A549 (cell line): ENCODE results near the gene CBARP.

Experiments
- CEBPB ChIP-seq, 2 experiments: fragments of >200 bp in 1 of 2; sonication (Bioruptor Twin) in 1 of 2; formaldehyde crosslinking in 1 of 2; IDR thresholded peaks; 2 replicates each; pipeline ENCODE4 v1.6.1; 2012 to 2016
- CHD2 ChIP-seq: fragments of 150-350 bp; IDR thresholded peaks from 2 replicates; pipeline ENCODE4 v1.6.1; 2014; ENCODE audit warnings: low read length; ENCODE audit not compliant: partially characterized antibody
- JUN ChIP-seq, 2 experiments: fragments of >200 bp; sonication (Bioruptor Twin); formaldehyde crosslinking; IDR thresholded peaks; 2 replicates in 1 of 2; 3 replicates in 1 of 2; pipeline ENCODE4 v1.6.1; 2016 to 2017
- MAFK ChIP-seq: fragments of 450-650 bp; IDR thresholded peaks from 2 replicates; pipeline ENCODE4 v1.6.1; 2014; ENCODE audit not compliant: partially characterized antibody
- MYC ChIP-seq: IDR thresholded peaks from 2 replicates; pipeline ENCODE4 v1.6.1; 2012; ENCODE audit warnings: mild to moderate bottlenecking, inconsistent platforms, low read length, improper control_type of control experiment, borderline replicate concordance
- NPAS2 ChIP-seq: fragments of 250-450 bp; sonication (Bioruptor Pico); IDR thresholded peaks from 2 replicates; pipeline ENCODE4 v1.8.0; 2022; ENCODE audit warnings: mild to moderate bottlenecking, moderate library complexity, borderline replicate concordance
- POLR2A ChIP-seq: IDR thresholded peaks from 2 replicates; pipeline ENCODE4 v1.6.1; 2012; ENCODE audit warnings: mild to moderate bottlenecking, low read length
- RAD21 ChIP-seq, 2 experiments: fragments of >200 bp in 1 of 2; sonication (Bioruptor Twin) in 1 of 2; formaldehyde crosslinking in 1 of 2; IDR thresholded peaks in 1 of 2; conservative IDR thresholded peaks in 1 of 2; 2 replicates in 1 of 2; 3 replicates in 1 of 2; pipeline ENCODE4 v1.6.1; 2012 to 2018; ENCODE audit warnings: inconsistent platforms in 1 of 2
- SMC3 ChIP-seq: fragments of >200 bp; sonication (Bioruptor Twin); formaldehyde crosslinking; IDR thresholded peaks from 3 replicates; pipeline ENCODE4 v1.6.1; 2018; ENCODE audit warnings: inconsistent platforms
- TP53 ChIP-seq: fragments of 250-450 bp; sonication (Bioruptor Pico); IDR thresholded peaks from 2 replicates; pipeline ENCODE4 v1.5.0; 2021; ENCODE audit warnings: mild to moderate bottlenecking, moderate library complexity
- ZFP36 ChIP-seq: fragments of 450-650 bp; IDR thresholded peaks from 2 replicates; pipeline ENCODE4 v1.6.1; 2014; ENCODE audit warnings: borderline replicate concordance; ENCODE audit not compliant: partially characterized antibody
- TF ChIP-seq, protein P1 (sequence below): fragments of >200 bp; sonication (Bioruptor Twin); formaldehyde crosslinking; IDR thresholded peaks from 3 replicates; pipeline ENCODE4 v1.5.1; 2016
- TF ChIP-seq, protein P2 (sequence below): fragments of 450-650 bp; IDR thresholded peaks from 2 replicates; pipeline ENCODE4 v1.6.1; 2014; ENCODE audit warnings: antibody characterized with exemption
- TF ChIP-seq, protein P3 (sequence below): IDR thresholded peaks from 2 replicates; pipeline ENCODE4 v1.6.1; 2012

DNA sequence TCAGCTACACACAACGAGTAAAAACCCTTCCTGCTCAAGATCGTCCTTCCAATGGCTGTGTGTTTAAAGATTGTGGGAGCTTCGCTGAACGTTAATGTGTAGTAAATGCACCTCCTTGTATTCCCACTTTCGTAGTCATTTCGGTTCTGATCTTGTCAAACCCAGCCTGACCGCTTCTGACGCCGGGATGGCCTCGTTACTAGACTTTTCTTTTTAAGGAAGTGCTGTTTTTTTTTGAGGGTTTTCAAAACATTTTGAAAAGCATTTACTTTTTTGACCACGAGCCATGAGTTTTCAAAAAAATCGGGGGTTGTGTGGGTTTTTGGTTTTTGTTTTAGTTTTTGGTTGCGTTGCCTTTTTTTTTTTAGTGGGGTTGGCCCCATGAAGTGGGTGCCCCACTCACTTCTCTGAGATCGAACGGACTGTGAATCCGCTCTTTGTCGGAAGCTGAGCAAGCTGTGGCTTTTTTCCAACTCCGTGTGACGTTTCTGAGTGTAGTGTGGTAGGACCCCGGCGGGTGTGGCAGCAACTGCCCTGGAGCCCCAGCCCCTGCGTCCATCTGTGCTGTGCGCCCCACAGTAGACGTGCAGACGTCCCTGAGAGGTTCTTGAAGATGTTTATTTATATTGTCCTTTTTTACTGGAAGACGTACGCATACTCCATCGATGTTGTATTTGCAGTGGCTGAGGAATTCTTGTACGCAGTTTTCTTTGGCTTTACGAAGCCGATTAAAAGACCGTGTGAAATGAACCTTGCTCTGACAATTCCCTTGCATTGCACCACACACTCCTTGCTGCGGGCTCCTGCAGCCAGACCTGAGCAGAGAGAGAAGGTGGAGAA lies 34.8 kb upstream of the CBARP start:
- TF ChIP-seq, protein P1, sequence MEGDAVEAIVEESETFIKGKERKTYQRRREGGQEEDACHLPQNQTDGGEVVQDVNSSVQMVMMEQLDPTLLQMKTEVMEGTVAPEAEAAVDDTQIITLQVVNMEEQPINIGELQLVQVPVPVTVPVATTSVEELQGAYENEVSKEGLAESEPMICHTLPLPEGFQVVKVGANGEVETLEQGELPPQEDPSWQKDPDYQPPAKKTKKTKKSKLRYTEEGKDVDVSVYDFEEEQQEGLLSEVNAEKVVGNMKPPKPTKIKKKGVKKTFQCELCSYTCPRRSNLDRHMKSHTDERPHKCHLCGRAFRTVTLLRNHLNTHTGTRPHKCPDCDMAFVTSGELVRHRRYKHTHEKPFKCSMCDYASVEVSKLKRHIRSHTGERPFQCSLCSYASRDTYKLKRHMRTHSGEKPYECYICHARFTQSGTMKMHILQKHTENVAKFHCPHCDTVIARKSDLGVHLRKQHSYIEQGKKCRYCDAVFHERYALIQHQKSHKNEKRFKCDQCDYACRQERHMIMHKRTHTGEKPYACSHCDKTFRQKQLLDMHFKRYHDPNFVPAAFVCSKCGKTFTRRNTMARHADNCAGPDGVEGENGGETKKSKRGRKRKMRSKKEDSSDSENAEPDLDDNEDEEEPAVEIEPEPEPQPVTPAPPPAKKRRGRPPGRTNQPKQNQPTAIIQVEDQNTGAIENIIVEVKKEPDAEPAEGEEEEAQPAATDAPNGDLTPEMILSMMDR, result no peak
- TF ChIP-seq NPAS2 (CRISPR knock-in tag) (no peak), JUN (IDR thresholded peaks at IDR 0.05) (0 out of 5 replicates have a peak, but pooled peaks of 1 of the 2 experiments have one; percentile 17), ZFP36 (no peak), MAFK (no peak), POLR2A (no peak), CHD2 (no peak), CEBPB (IDR thresholded peaks at IDR 0.05) (no peak), SMC3 (no peak), RAD21 (conservative IDR thresholded peaks at IDR 0.05 in 1 of 2, IDR thresholded peaks at IDR 0.05 in 1 of 2) (no peak), MYC (no peak), TP53 (CRISPR knock-in tag) (no peak)
- TF ChIP-seq, protein P2, sequence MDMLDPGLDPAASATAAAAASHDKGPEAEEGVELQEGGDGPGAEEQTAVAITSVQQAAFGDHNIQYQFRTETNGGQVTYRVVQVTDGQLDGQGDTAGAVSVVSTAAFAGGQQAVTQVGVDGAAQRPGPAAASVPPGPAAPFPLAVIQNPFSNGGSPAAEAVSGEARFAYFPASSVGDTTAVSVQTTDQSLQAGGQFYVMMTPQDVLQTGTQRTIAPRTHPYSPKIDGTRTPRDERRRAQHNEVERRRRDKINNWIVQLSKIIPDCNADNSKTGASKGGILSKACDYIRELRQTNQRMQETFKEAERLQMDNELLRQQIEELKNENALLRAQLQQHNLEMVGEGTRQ, result no peak
- TF ChIP-seq, protein P3, sequence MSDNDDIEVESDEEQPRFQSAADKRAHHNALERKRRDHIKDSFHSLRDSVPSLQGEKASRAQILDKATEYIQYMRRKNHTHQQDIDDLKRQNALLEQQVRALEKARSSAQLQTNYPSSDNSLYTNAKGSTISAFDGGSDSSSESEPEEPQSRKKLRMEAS, result no peak
